Suprapubic skin (tissue), 4 donors: Measurements from ENCODE around the gene TOX3. TPM values are rescaled to one million over a fixed set of nuclear protein-coding genes. Genes with fewer than 3 reads are reported as not detected.

Experiments used
- DNase-seq, 2 donors: peaks; one replicate each; pipeline ENCODE4 v3.0.0-alpha.2; 2019; ENCODE audit warnings: low spot score in 2 of 2
- H3K27ac ChIP-seq: fragments of 200-600 bp; sonication (generic); one replicate; pipeline ENCODE4 v1.5.1; 2019
- H3K27me3 ChIP-seq: fragments of 200-600 bp; sonication (generic); one replicate; pipeline ENCODE4 v1.5.1; 2019
- H3K36me3 ChIP-seq: fragments of 200-600 bp; sonication (generic); one replicate; pipeline ENCODE4 v1.5.1; 2019
- H3K4me1 ChIP-seq: fragments of 200-600 bp; sonication (generic); one replicate; pipeline ENCODE4 v1.5.1; 2019
- H3K4me3 ChIP-seq: fragments of 200-600 bp; sonication (generic); one replicate; pipeline ENCODE4 v1.5.1; 2019; ENCODE audit warnings: mild to moderate bottlenecking
- H3K9me3 ChIP-seq: fragments of 200-600 bp; sonication (generic); one replicate; pipeline ENCODE4 v1.5.1; 2019
- CTCF ChIP-seq, 2 donors: fragments of 200-600 bp in 1 of 2; fragments of 450-650 bp in 1 of 2; sonication (generic) in 1 of 2; IDR thresholded peaks; one replicate each; pipeline ENCODE4 v1.5.1; 2016 to 2019; ENCODE audit warnings: antibody characterized with exemption in 2 of 2, mild to moderate bottlenecking in 1 of 2, moderate library complexity in 1 of 2
- EP300 ChIP-seq: sonication (generic); formaldehyde crosslinking; IDR thresholded peaks from one replicate; pipeline ENCODE4 v1.6.1; 2017; ENCODE audit warnings: antibody characterized with exemption
- POLR2A ChIP-seq, 2 donors: fragments of 450-650 bp; IDR thresholded peaks; one replicate each; pipeline ENCODE4 v1.6.1; 2017; ENCODE audit warnings: antibody characterized with exemption in 2 of 2, mild to moderate bottlenecking in 2 of 2, moderate library complexity in 2 of 2
- POLR2AphosphoS5 ChIP-seq, 3 donors: sonication (generic); formaldehyde crosslinking; IDR thresholded peaks; one replicate each; pipeline ENCODE4 v1.6.1; 2017; ENCODE audit warnings: antibody characterized with exemption in 3 of 3
- WGBS: methylation state at CpG from one replicate; pipeline ENCODE4 v1.1.5; 2018; 5-methylcytosine and 5-hydroxymethylcytosine counted together
- total RNA-seq, 4 donors: library from RNA; depleted of rRNA; stranded (reverse); fragments of >200 nt; gene quantifications; one replicate each; pipeline ENCODE4 v1.1.0, GENCODE V29; 2016

TOX3 gene
- total RNA-seq, 4 donors from 2014 or later, result 1.6 to 4.9 (median 4.8) TPM

GRCh38 chr16:52570495-52571091 is 23.6 kb upstream of the TOX3 start:
- WGBS, result 84% methylated on average over 4 of the region's 4 CpGs
- H3K4me3 ChIP-seq, result no peak overlapping the region
- DNase-seq, result no peak
- H3K27me3 ChIP-seq, result no peaks in the 10 kb centered on the region
- H3K36me3 ChIP-seq, result no peaks in the 10 kb centered on the region
- H3K9me3 ChIP-seq, result no peaks in the 10 kb centered on the region
- no peak overlapping the region for H3K27ac ChIP-seq
- TF ChIP-seq EP300, result no peak
- TF ChIP-seq POLR2A (IDR thresholded peaks at IDR 0.05), result no peak
- TF ChIP-seq POLR2AphosphoS5 (IDR thresholded peaks at IDR 0.05), result no peak
- TF ChIP-seq CTCF (IDR thresholded peaks at IDR 0.05), result no peak
- no peaks in the 10 kb centered on the region for H3K4me1 ChIP-seq

GRCh38 chr16:52569701-52570100 is 22.8 kb upstream of the TOX3 start:
- Histone ChIP-seq H3K27me3 (no peaks in the 10 kb centered on the region), H3K9me3 (no peaks in the 10 kb centered on the region), H3K36me3 (no peaks in the 10 kb centered on the region), H3K27ac (no peak overlapping the region), H3K4me1 (no peaks in the 10 kb centered on the region), H3K4me3 (no peak overlapping the region)
- WGBS, result 82% methylated on average over 2 of the region's 2 CpGs
- no peak for DNase-seq
- TF ChIP-seq EP300 (no peak), POLR2AphosphoS5 (IDR thresholded peaks at IDR 0.05) (no peak), CTCF (IDR thresholded peaks at IDR 0.05) (no peak), POLR2A (IDR thresholded peaks at IDR 0.05) (no peak)

GRCh38 chr16:52568983-52569690 is 22.2 kb upstream of the TOX3 start:
- Histone ChIP-seq H3K4me1 (no peaks in the 10 kb centered on the region), H3K27ac (no peak overlapping the region), H3K9me3 (no peaks in the 10 kb centered on the region), H3K27me3 (no peaks in the 10 kb centered on the region), H3K4me3 (no peak overlapping the region), H3K36me3 (no peaks in the 10 kb centered on the region)
- no peak for DNase-seq
- 66% methylated on average over 3 of the region's 3 CpGs for WGBS
- TF ChIP-seq EP300 (no peak), CTCF (IDR thresholded peaks at IDR 0.05) (no peak), POLR2AphosphoS5 (IDR thresholded peaks at IDR 0.05) (no peak), POLR2A (IDR thresholded peaks at IDR 0.05) (no peak)

- no peak overlapping the region for H3K4me3 ChIP-seq
- H3K4me1 ChIP-seq, result no peaks in the 10 kb centered on the region
- TF ChIP-seq POLR2A (IDR thresholded peaks at IDR 0.05) (no peak), EP300 (no peak), CTCF (IDR thresholded peaks at IDR 0.05) (no peak), POLR2AphosphoS5 (IDR thresholded peaks at IDR 0.05) (no peak)
- H3K27me3 ChIP-seq, result no peaks in the 10 kb centered on the region
- 79% methylated on average over 1 of the region's 1 CpG for WGBS
- no peaks in the 10 kb centered on the region for H3K9me3 ChIP-seq
- DNase-seq, result no peak
- no peak overlapping the region for H3K27ac ChIP-seq
- no peaks in the 10 kb centered on the region for H3K36me3 ChIP-seq
Measured at GRCh38 chr16:52568495-52568894, 21.6 kb upstream of the TOX3 start.

- H3K4me3 ChIP-seq, result no peak overlapping the region
- no peak overlapping the region for H3K27ac ChIP-seq
- 81% methylated on average over 4 of the region's 4 CpGs for WGBS
- no peaks in the 10 kb centered on the region for H3K27me3 ChIP-seq
- no peaks in the 10 kb centered on the region for H3K36me3 ChIP-seq
- H3K9me3 ChIP-seq, result no peaks in the 10 kb centered on the region
- TF ChIP-seq POLR2AphosphoS5 (IDR thresholded peaks at IDR 0.05) (no peak), EP300 (no peak), POLR2A (IDR thresholded peaks at IDR 0.05) (no peak), CTCF (IDR thresholded peaks at IDR 0.05) (no peak)
- no peak for DNase-seq
- no peaks in the 10 kb centered on the region for H3K4me1 ChIP-seq
Measured at GRCh38 chr16:52567193-52567592, 20.2 kb upstream of the TOX3 start.
